Activated CD4-positive, alpha-beta T cell treated with anti-CD3 and anti-CD28 coated beads, Interleukin-2, amount 50 U/mL, for 16 hours (primary cell): ENCODE data around the gene PDCD1.
"Not testable (repeated sequence)": the region's sequence is repeated elsewhere in the genome, so short reads cannot be mapped to it uniquely, and the experiment has no call there.

Experiments used
- DNase-seq: peaks from one replicate; pipeline ENCODE4 v3.0.0-alpha.2; 2020

Gene PDCD1

GRCh38 chr2:241811201-241811951 lies 47.3 kb downstream of the PDCD1 start:
- no peak for DNase-seq

GRCh38 chr2:241810307-241811200 lies 48.1 kb downstream of the PDCD1 start:
- DNase-seq, result no peak

GRCh38 chr2:241809383-241810306 lies 49.0 kb downstream of the PDCD1 start:
- DNase-seq, result no peak

GRCh38 chr2:241808721-241809382 lies 49.8 kb downstream of the PDCD1 start, which contains the start of gene NEU4:
Gene NEU4 (plus strand): TSS chr2:241809193. CDS start chr2:241814485, 5,292 bp downstream.
- no peak for DNase-seq

GRCh38 chr2:241808051-241808720 lies 50.5 kb downstream of the PDCD1 start:
- DNase-seq, result no peak

- not testable (repeated sequence) for DNase-seq
Observed at GRCh38 chr2:241806217-241806616, 52.5 kb downstream of the PDCD1 start.

GRCh38 chr2:241804326-241805229 lies 54.1 kb downstream of the PDCD1 start:
- DNase-seq, result no peak

GRCh38 chr2:241803387-241804325 lies 55.0 kb downstream of the PDCD1 start:
- peak; percentile 46 for DNase-seq

GRCh38 chr2:241802421-241803318 lies 56.0 kb downstream of the PDCD1 start:
- no peak for DNase-seq

GRCh38 chr2:241801611-241802420 lies 56.9 kb downstream of the PDCD1 start:
- DNase-seq, result no peak

GRCh38 chr2:241800198-241800903 lies 58.3 kb downstream of the PDCD1 start:
- DNase-seq, result not testable (repeated sequence)
